Measurements from ENCODE around the gene POPDC3. TPM values are rescaled to one million over a fixed set of nuclear protein-coding genes. Genes with fewer than 3 reads are reported as not detected.

The POPDC3 gene
- total RNA-seq, 1 donor from 2014 or later, result not detected

DNA sequence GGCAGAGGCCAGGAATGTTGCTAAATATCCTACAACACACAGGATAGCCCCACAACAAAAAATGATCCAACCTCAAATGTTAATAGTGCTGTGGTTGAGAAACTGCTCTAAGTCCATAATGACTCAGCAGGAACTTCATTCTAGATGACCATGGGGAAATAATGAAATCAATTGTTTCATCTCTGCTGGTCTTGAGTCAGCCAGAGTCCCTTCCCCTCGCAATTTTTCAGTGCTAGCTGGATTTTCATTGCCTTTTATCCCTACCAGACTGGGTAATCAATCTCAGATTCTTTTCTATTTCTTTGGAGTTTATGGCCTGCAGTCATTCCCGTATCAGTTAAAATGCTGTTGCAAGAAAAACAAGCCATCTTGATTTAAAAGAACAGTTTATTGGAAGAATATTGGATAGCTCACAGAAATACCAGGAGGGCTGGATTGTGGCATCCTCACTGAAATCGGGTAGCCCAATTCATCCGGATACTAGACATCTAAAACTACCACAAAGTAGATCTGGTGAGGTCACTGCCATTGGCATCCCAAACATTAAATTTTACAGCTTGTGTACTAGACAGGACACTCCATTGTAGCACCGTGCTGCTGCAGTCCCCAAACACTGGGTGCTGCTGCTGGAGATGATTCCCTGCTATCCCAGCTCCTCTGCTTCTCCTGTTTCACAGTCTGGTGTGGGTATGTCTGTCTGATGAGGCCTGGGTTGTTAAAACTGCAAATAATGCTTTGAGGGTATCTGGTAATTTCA, 30.3 kb upstream of the POPDC3 start:
- Mint-ChIP-seq H3K9me3 (no peaks in the 10 kb centered on the region), H3K4me3 (no peak overlapping the region), H3K27me3 (peaks cover 11% of the 10 kb centered on the region), H3K36me3 (ENCODE audit: low read depth) (no peaks in the 10 kb centered on the region), H3K4me1 (peaks cover 9% of the 10 kb centered on the region), H3K27ac (no peak overlapping the region)
- no peak for DNase-seq
- intact Hi-C loops (cut with micrococcal nuclease), result no loop called here

DNA sequence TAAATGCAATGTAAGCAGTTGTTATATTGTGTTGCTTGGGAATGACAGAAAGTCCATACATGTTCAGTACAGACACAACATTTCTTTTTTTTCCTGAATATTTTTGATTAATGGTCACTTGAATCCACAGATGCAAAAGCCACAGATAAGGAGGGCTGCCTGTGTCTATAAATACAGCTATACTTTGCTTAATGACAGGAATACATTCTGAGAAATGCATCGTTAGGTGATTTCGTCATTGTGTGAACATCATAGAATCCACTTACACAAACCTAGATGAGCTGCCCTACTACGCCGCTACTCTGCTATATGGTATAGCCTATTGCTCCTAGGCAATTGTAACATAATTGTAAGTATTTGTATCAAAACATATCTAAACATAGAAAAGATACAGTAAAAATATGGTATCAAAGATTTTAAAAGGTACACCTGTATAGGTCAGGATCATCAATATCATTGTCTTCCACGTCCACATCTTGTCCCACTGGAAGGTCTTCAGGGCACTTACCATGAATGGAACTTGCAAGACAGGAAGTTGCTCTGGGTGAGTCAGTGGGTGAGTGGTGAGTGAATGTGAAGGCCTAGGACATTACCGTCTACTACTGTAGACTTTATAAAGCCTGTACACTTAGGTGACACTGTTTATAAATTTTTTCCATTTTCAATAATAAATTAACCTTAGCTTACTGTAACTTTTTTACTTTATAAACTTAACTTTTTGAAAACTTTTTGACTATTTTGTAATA, 27.9 kb upstream of the POPDC3 start:
- H3K4me1 Mint-ChIP-seq, result peaks cover 9% of the 10 kb centered on the region
- intact Hi-C loops (cut with micrococcal nuclease), result no loop called here
- no peaks in the 10 kb centered on the region for H3K9me3 Mint-ChIP-seq

DNA sequence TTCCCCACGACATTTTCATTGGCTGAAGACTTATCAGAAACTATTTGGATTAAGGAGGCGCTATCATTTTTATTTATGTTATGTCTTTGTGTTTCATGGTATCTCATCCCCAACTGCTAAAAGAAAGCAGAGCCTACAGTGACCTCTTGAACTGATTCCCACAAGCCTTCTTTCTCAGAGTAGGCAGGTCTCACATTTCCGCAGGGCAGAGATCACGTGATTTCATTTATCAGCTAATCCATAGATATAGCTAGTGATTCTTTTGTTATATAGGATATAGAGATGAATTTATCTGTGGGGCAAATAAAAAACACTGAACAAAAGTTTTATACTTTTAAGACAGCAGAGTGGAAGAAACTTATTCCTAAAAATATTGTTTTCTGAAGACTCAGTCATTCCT, 25.0 kb upstream of the POPDC3 start:
- no peak overlapping the region for H3K27ac Mint-ChIP-seq
- DNase-seq, result no peak
- H3K4me3 Mint-ChIP-seq, result no peak overlapping the region
- no peaks in the 10 kb centered on the region for H3K36me3 Mint-ChIP-seq (ENCODE audit: low read depth)
- no peaks in the 10 kb centered on the region for H3K9me3 Mint-ChIP-seq
- H3K27me3 Mint-ChIP-seq, result peaks cover 22% of the 10 kb centered on the region
- no peaks in the 10 kb centered on the region for H3K4me1 Mint-ChIP-seq
- intact Hi-C loops (cut with micrococcal nuclease), result no loop called here

More for the DNA sequence above, 27.9 kb upstream of the POPDC3 start:
- Mint-ChIP-seq H3K4me3 (no peak overlapping the region), H3K27ac (no peak overlapping the region), H3K27me3 (peaks cover 12% of the 10 kb centered on the region), H3K36me3 (ENCODE audit: low read depth) (no peaks in the 10 kb centered on the region)
- no peak for DNase-seq

DNA sequence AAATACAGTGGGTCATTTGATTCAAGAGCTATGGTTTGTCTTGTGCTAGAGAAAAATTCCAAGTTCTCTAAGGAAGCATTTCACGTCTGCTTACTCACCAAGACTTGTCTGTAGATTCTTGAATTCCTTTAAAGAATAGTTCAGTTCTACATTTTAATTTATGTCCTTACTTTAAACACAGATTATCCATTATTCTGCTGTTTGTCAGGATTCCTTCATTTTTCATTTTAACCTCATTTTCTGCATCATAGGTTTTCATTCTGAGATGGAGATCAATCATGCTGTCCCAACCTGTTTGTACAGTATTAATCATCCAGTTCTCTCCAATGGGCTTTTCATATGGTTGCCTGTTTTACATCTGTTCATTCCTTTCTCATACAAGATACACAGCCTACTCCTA, 24.5 kb upstream of the POPDC3 start:
- no peaks in the 10 kb centered on the region for H3K9me3 Mint-ChIP-seq
- H3K4me1 Mint-ChIP-seq, result no peaks in the 10 kb centered on the region
- H3K27ac Mint-ChIP-seq, result no peak overlapping the region
- peaks cover 23% of the 10 kb centered on the region for H3K27me3 Mint-ChIP-seq
- no peak for DNase-seq
- no peak overlapping the region for H3K4me3 Mint-ChIP-seq
- intact Hi-C loops (cut with micrococcal nuclease), result no loop called here
- H3K36me3 Mint-ChIP-seq (ENCODE audit: low read depth), result no peaks in the 10 kb centered on the region

DNA sequence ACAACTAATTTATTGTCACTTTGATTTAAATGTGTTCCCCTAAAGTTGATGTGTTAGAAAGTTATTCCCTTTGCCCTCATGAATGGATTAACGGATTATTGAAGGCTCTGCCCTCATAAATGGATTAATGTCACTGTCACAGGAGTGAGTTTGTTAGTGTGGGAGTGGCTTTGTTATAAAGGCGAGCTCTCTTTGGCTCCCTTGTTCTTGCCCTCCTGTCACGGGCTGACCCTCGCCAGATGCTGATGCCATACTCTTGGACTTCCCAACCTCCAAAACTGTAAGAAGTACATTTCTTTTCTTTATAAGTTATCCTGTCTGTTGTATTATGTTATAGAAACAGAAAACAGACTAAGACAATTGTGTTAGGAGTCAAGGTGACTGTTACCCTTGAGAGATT, 22.7 kb upstream of the POPDC3 start:
- intact Hi-C loops (cut with micrococcal nuclease), result no loop called here
- no peaks in the 10 kb centered on the region for H3K36me3 Mint-ChIP-seq (ENCODE audit: low read depth)
- H3K27ac Mint-ChIP-seq, result no peak overlapping the region

DNA sequence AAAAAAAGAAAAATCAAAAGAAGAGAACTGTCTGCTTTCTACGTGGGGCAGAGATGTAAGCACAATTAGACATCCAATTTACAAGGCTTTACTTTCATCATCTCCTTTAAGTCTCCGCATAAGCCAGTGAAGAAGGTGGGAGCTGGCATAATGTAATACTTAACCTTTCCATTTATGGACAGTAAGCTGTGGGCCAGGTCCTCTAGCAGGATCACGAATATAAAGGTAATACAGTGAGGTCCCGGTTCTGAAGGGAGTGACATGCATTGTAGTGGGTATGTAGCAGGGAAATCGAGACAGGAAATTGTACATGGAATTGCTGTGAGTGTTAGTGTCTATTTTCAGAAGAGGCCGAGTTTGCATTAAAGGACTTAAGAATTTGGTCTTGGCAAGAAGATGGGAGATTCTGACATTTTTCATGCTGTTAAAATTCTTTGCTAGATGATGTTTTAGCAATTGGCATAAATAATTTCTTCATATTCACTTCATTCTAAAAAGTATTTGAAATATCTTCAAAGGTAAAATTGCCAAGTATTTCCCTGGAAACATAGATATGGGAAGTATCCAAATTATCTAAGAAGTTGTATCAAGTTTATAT, 20.4 kb upstream of the POPDC3 start:
- Mint-ChIP-seq H3K36me3 (ENCODE audit: low read depth) (no peaks in the 10 kb centered on the region), H3K27me3 (peaks cover 16% of the 10 kb centered on the region), H3K4me3 (no peak overlapping the region), H3K4me1 (no peaks in the 10 kb centered on the region), H3K27ac (no peak overlapping the region), H3K9me3 (no peaks in the 10 kb centered on the region)
- intact Hi-C loops (cut with micrococcal nuclease), result no loop called here
- DNase-seq, result no peak

More for the DNA sequence above, 22.7 kb upstream of the POPDC3 start:
- no peak for DNase-seq
- H3K9me3 Mint-ChIP-seq, result no peaks in the 10 kb centered on the region
- no peak overlapping the region for H3K4me3 Mint-ChIP-seq
- H3K4me1 Mint-ChIP-seq, result no peaks in the 10 kb centered on the region
- H3K27me3 Mint-ChIP-seq, result peaks cover 18% of the 10 kb centered on the region

DNA sequence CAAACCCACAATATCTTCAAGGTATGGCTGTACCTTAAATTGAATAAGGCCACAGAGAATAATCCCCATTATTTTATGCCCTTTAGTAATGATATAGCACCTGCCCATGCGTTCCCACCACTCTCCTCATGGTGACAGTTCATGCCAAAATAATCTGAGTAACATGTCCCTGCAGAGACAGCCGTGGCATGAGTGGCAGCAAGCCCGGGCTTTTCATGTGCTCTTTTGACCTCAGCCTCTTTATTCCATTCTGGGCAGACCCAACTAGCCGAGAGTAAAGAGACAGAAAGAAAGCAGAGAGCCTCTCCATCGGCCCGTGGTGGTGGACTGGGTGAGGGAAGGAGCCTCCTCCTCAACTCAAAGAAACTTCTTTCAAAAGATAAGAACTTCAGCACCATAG, 19.9 kb upstream of the POPDC3 start:
- H3K36me3 Mint-ChIP-seq (ENCODE audit: low read depth), result no peaks in the 10 kb centered on the region
- no peak for DNase-seq
- H3K27ac Mint-ChIP-seq, result no peak overlapping the region
- no peaks in the 10 kb centered on the region for H3K4me1 Mint-ChIP-seq
- H3K4me3 Mint-ChIP-seq, result no peak overlapping the region
- no peaks in the 10 kb centered on the region for H3K9me3 Mint-ChIP-seq
- intact Hi-C loops (cut with micrococcal nuclease), result no loop called here
- peaks cover 17% of the 10 kb centered on the region for H3K27me3 Mint-ChIP-seq

DNA sequence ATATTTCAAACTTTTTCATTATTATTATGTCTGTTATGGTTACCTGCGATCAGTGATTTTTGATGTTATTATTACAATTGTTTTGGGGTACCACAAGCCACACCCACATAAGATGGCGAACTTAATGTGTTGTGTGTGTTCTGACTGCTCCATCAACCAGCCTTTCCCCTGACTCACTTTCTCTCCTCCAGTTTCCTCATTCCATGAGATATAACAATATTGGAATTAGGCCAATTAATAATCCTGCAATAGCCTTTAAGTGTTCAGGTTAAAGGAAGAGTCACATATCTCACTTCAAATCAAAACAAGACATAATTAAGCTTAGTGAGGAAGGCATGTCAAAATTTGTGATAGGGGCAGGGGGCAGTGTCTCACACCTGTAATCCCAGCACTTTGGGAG, 16.3 kb upstream of the POPDC3 start:
- no peak for DNase-seq
- no peaks in the 10 kb centered on the region for H3K4me1 Mint-ChIP-seq
- peaks cover 16% of the 10 kb centered on the region for H3K27me3 Mint-ChIP-seq
- H3K9me3 Mint-ChIP-seq, result no peaks in the 10 kb centered on the region
- H3K36me3 Mint-ChIP-seq (ENCODE audit: low read depth), result no peaks in the 10 kb centered on the region
- intact Hi-C loops (cut with micrococcal nuclease), result no loop called here
- H3K4me3 Mint-ChIP-seq, result no peak overlapping the region
- no peak overlapping the region for H3K27ac Mint-ChIP-seq

DNA sequence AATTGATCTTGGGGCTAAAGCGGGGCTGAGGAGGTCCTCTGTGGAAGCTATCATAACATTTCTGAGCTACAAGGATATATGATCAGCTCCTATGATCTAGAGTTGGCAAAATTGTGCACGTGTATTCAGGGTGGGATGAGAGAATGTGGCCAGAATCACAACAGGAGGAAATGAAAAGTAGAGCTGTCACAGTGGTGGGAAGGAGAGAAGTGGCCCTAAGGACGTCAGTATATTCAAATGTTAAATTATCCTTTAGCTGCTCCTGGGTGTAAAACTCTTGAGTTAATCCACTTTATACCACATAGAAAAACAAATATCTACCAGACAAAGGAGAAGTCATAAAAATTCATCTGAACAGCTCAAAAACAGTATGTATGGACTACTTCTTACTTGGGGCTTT, 14.8 kb upstream of the POPDC3 start:
- intact Hi-C loops (cut with micrococcal nuclease), result no loop called here
- no peaks in the 10 kb centered on the region for H3K36me3 Mint-ChIP-seq (ENCODE audit: low read depth)

DNA sequence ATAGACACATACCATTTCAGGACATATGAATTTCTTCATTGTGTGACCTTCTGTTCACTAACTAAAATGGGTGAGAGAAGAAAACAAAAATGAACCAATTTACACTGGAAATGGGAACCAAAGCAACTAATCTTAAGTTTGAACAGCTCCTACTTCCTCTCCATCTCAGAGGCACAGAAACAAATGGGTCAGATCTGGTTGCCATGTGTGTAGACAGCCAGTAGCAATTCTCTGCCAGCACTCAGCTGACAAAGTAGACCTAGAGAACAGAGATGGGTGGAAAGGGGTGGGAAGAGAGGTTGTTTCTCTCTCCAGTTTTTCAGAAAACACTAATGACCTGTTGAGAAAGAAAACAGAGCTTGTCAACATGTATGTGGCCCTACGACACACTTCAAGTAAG, 14.3 kb upstream of the POPDC3 start:
- H3K4me3 Mint-ChIP-seq, result no peak overlapping the region
- no peak for DNase-seq
- H3K4me1 Mint-ChIP-seq, result no peaks in the 10 kb centered on the region
- no peaks in the 10 kb centered on the region for H3K9me3 Mint-ChIP-seq
- no peaks in the 10 kb centered on the region for H3K36me3 Mint-ChIP-seq (ENCODE audit: low read depth)
- peaks cover 12% of the 10 kb centered on the region for H3K27me3 Mint-ChIP-seq
- no peak overlapping the region for H3K27ac Mint-ChIP-seq
- intact Hi-C loops (cut with micrococcal nuclease), result no loop called here

More for the DNA sequence above, 14.8 kb upstream of the POPDC3 start:
- Mint-ChIP-seq H3K27me3 (peaks cover 12% of the 10 kb centered on the region), H3K9me3 (no peaks in the 10 kb centered on the region), H3K27ac (no peak overlapping the region), H3K4me1 (no peaks in the 10 kb centered on the region), H3K4me3 (no peak overlapping the region)
- DNase-seq, result no peak

DNA sequence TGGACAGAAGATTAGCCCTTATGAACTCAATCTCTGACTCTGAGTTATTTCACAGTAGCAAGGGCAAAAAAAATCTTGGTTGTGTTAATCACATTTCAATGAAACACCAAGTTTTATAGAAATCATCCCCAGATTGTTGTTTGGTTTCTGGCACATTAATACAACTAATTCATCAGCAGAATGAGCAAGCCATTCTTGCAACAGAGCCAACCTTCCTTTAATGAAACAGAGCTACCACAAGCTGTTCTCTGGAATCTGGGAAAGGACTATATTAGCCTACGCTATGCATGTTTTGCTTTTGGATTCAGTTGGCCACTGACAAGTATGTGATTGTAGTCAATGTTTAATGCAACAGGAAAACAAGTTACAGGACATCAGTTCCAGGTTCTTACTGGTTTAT, 13.8 kb upstream of the POPDC3 start:
- H3K27ac Mint-ChIP-seq, result no peak overlapping the region
- H3K4me3 Mint-ChIP-seq, result no peak overlapping the region
- intact Hi-C loops (cut with micrococcal nuclease), result no loop called here
- H3K4me1 Mint-ChIP-seq, result no peaks in the 10 kb centered on the region
- no peaks in the 10 kb centered on the region for H3K36me3 Mint-ChIP-seq (ENCODE audit: low read depth)
- H3K27me3 Mint-ChIP-seq, result peaks cover 12% of the 10 kb centered on the region
- no peak for DNase-seq
- H3K9me3 Mint-ChIP-seq, result no peaks in the 10 kb centered on the region

DNA sequence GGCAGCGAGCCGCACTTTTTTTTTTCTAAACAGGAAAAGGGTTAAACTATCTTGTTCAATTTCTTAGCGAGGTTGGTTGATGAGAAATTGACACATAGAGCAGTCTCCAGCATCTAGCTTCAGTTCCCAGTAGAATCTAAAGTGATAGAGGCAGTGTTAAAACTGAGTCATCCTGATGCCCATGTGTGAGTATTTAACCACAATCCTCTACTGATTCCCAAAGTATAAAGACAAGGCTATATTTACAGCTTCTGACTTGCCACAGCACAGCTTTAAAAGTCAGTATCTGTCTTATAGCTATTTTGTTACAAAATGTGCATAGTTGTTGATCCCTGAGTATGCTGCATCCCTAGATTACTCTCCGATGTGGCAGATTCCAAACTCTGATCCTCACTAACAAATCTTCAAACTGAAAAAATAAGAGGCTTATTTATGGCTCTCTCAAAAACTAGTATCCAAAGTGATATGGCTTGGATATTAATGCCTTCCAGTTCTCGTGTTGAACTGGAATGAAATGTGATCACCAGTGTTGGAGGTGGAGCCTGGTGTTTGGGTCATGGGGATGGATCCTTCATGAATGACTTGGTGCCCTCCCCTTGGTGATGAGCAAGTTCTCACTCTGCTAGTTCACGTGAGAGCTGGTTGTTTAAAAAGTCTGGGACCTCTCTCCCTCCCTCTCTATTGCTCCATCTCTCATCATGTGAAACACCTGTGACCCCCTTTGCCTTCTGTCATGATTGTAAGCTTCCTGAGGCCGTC, 13.1 kb upstream of the POPDC3 start:
- no peaks in the 10 kb centered on the region for H3K4me1 Mint-ChIP-seq
- no peaks in the 10 kb centered on the region for H3K36me3 Mint-ChIP-seq (ENCODE audit: low read depth)
- H3K27ac Mint-ChIP-seq, result no peak overlapping the region
- intact Hi-C loops (cut with micrococcal nuclease), result no loop called here
- H3K4me3 Mint-ChIP-seq, result no peak overlapping the region
- no peak for DNase-seq
- peaks cover 14% of the 10 kb centered on the region for H3K27me3 Mint-ChIP-seq
- no peaks in the 10 kb centered on the region for H3K9me3 Mint-ChIP-seq

DNA sequence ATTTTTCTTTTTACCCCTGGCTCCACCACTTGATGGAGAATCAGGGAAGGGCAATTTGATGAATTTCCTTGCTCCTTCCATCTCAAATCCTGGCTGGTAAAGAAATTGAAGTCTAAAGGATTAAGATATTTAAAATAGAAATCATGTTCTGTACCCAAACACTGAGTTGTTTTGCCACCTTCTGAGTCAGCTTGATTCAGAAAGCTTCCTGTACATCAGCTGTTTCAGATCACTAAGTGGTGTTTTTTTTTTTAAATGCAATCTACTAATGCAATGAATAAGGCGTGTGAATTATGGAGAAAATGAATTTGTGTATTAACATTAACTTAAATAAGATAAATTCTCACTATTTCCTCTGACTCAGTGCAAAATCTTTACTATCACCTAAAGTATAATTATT, 11.5 kb upstream of the POPDC3 start:
- no peak overlapping the region for H3K27ac Mint-ChIP-seq
- H3K9me3 Mint-ChIP-seq, result no peaks in the 10 kb centered on the region

More for the DNA sequence above, 11.5 kb upstream of the POPDC3 start:
- intact Hi-C loops (cut with micrococcal nuclease), result no loop called here
- no peaks in the 10 kb centered on the region for H3K36me3 Mint-ChIP-seq (ENCODE audit: low read depth)
- peaks cover 21% of the 10 kb centered on the region for H3K27me3 Mint-ChIP-seq
- H3K4me1 Mint-ChIP-seq, result no peaks in the 10 kb centered on the region
- no peak overlapping the region for H3K4me3 Mint-ChIP-seq
- DNase-seq, result no peak
